Measurements from ENCODE around the gene GTF2F2. TPM values are rescaled to one million over a fixed set of nuclear protein-coding genes. Genes with fewer than 3 reads are reported as not detected.

The GTF2F2 gene
- total RNA-seq, 6 experiments from 2014 or later, result 4.0 to 10.3 (median 6.0) TPM

- Histone ChIP-seq H3K9me3 (no peaks in the 10 kb centered on the region), H3K4me3 (no peak overlapping the region), H3K36me3 (no peaks in the 10 kb centered on the region), H3K4me1 (no peaks in the 10 kb centered on the region), H3K27ac (no peak overlapping the region), H3K27me3 (no peaks in the 10 kb centered on the region)
- DNase-seq (no peak), ATAC-seq (no peak)
- TF ChIP-seq CTCF (IDR thresholded peaks at IDR 0.05), result no peak
- TF ChIP-seq POLR2A (IDR thresholded peaks at IDR 0.05), result no peak
- WGBS (ENCODE audit: insufficient coverage, low coverage, low lambda C conversion rate, missing lambda C conversion rate), result 93% methylated on average over 7 of the region's 7 CpGs
- intact Hi-C loops (cut with DNase I), result no loop called here
Measured at GRCh38 chr13:45138282-45138681, 18.0 kb downstream of the GTF2F2 start.

- WGBS (ENCODE audit: insufficient coverage, low coverage, low lambda C conversion rate, missing lambda C conversion rate), result 100% methylated on average over 1 of the region's 1 CpG
- Histone ChIP-seq H3K27ac (no peak overlapping the region), H3K4me1 (no peaks in the 10 kb centered on the region), H3K36me3 (no peaks in the 10 kb centered on the region), H3K4me3 (no peak overlapping the region), H3K9me3 (no peaks in the 10 kb centered on the region), H3K27me3 (no peaks in the 10 kb centered on the region)
- DNase-seq (no peak), ATAC-seq (no peak)
- TF ChIP-seq CTCF (IDR thresholded peaks at IDR 0.05) (no peak), POLR2A (IDR thresholded peaks at IDR 0.05) (no peak)
- intact Hi-C loops (cut with DNase I), result no loop called here
Measured at GRCh38 chr13:45141369-45141768, 21.1 kb downstream of the GTF2F2 start.

DNA sequence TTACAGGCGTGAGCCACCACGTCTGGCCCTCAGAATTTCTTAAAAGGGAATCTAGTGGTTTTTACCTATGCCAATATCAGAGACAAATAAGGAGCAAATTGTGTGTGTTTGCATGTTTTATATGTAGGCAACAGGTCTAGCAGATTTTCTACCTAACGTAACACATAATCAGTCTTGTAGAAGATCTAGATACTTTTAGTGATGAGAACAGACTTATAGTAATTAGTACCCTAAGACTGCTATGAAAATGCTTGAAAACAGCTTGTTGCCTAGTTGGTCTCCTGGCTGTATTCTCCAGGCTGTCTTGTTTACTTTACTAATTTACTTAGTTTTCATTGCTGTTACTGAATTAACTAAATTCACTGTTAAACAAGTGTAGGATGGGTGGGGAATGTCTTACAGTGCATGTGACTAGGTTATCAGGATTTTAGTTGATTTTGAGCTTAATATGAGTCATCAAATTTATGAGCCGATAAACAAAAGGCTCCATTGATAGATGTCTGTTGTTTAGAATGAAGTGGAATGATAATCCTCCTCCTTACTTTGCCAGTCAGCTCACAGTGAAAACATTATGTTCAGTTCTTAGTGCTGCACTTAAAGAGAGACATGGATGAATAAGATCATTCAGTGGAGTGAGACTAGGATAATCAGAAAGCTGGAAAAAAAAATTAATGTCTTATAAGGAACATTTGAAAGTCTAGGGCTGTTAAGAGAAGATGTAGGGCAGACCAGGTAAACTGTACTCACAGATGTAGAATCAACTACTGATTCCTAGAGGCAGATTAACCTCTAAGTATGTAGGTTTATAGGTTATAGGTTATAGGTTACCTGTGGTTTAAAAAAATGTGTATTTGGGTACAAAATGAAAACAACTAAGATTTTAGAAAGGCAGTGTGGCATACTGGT, 22.4 kb downstream of the GTF2F2 start:
- TF ChIP-seq POLR2A (IDR thresholded peaks at IDR 0.05), result no peak
- no peaks in the 10 kb centered on the region for H3K9me3 ChIP-seq
- DNase-seq (no peak), ATAC-seq (no peak)
- H3K27ac ChIP-seq, result no peak overlapping the region
- H3K27me3 ChIP-seq, result no peaks in the 10 kb centered on the region
- WGBS (ENCODE audit: insufficient coverage, low coverage, low lambda C conversion rate, missing lambda C conversion rate), result 91% methylated on average over 4 of the region's 4 CpGs
- no peaks in the 10 kb centered on the region for H3K36me3 ChIP-seq
- no peak overlapping the region for H3K4me3 ChIP-seq
- intact Hi-C loops (cut with DNase I), result no loop called here
- no peaks in the 10 kb centered on the region for H3K4me1 ChIP-seq

- TF ChIP-seq POLR2A (IDR thresholded peaks at IDR 0.05), result no peak
- no peak for TF ChIP-seq CTCF (IDR thresholded peaks at IDR 0.05)
- no peaks in the 10 kb centered on the region for H3K36me3 ChIP-seq
- no peak overlapping the region for H3K4me3 ChIP-seq
- DNase-seq, result no peak
- intact Hi-C loops (cut with DNase I), result no loop called here
- WGBS (ENCODE audit: insufficient coverage, low coverage, low lambda C conversion rate, missing lambda C conversion rate), result 96% methylated on average over 7 of the region's 7 CpGs
- no peaks in the 10 kb centered on the region for H3K27me3 ChIP-seq
- ATAC-seq, result no peak
- H3K27ac ChIP-seq, result no peak overlapping the region
- H3K9me3 ChIP-seq, result no peaks in the 10 kb centered on the region
- H3K4me1 ChIP-seq, result no peaks in the 10 kb centered on the region
Measured at GRCh38 chr13:45143346-45143751, 23.0 kb downstream of the GTF2F2 start.

GRCh38 chr13:45149964-45150363, 29.7 kb downstream of the GTF2F2 start:
- ATAC-seq, result no peak

More at GRCh38 chr13:45149964-45150363, 29.7 kb downstream of the GTF2F2 start:
- TF ChIP-seq POLR2A (IDR thresholded peaks at IDR 0.05) (no peak), CTCF (IDR thresholded peaks at IDR 0.05) (no peak)
- H3K27me3 ChIP-seq, result no peaks in the 10 kb centered on the region
- no peaks in the 10 kb centered on the region for H3K36me3 ChIP-seq
- no peak overlapping the region for H3K27ac ChIP-seq
- H3K9me3 ChIP-seq, result no peaks in the 10 kb centered on the region
- intact Hi-C loops (cut with DNase I), result no loop called here
- WGBS (ENCODE audit: insufficient coverage, low coverage, low lambda C conversion rate, missing lambda C conversion rate), result 67% methylated on average over 1 of the region's 1 CpG
- H3K4me1 ChIP-seq, result no peaks in the 10 kb centered on the region
- H3K4me3 ChIP-seq, result no peak overlapping the region
- DNase-seq, result no peak
